ENCODE results near the gene KIF3C. TPM values are rescaled to one million over a fixed set of nuclear protein-coding genes. Genes with fewer than 3 reads are reported as not detected.

The KIF3C gene
- total and polyA plus RNA-seq, 2 donors (not counting 3 experiments of a cell fraction or from before 2014, with no cell fraction given), result 11.4 to 40.7 TPM

DNA sequence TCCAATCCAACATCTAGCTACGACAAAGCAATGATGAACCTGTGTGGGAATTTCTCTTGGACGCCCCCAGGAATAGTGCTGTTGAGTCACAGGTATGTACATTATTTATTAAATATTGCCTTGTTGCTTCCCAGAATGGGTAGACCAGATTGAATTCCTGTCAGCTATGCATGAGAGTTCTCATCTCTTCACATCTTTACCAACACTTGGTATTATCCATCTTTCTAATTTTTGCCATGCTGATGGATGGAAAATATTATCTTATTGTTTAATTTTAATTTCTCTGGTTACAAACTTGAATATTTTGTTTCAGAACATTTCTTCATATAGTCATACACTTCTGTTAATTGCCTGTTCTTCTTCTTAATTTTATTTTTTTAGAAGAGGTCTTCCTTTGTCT, 42.0 kb upstream of the KIF3C start:
- no peak overlapping the region for H3K4me3 ChIP-seq (replicated peaks in 1 of 3; ENCODE audit: insufficient read depth in 1 of 3, low read depth in 1 of 3, low read length in 3 of 3)
- H4K20me1 ChIP-seq (replicated peaks; ENCODE audit: control insufficient read depth, extremely low read depth, insufficient read depth, low read length), result no peaks in the 10 kb centered on the region
- CTCF ChIA-PET, result interaction anchor here (1.1 to 2.1 kb wide), 3 partner anchors 9 to 35 kb away, joined by 3 to 5 read pairs (median 3); partner anchors contain the start of gene RAB10
- no peak for DNase-seq (ENCODE audit: low read depth, low spot score)
- H3K79me2 ChIP-seq (ENCODE audit: control insufficient read depth, insufficient read depth, low read length), result no peaks in the 10 kb centered on the region
- no peak overlapping the region for H3K9ac ChIP-seq (replicated peaks; ENCODE audit: extremely low read depth, insufficient read depth, low read length)
- H3K9me1 ChIP-seq (replicated peaks; ENCODE audit: control insufficient read depth, extremely low read depth, insufficient read depth, low read length), result no peaks in the 10 kb centered on the region
- intact Hi-C loops (cut with micrococcal nuclease), result no loop called here
- dilution Hi-C loops (cut with MboI; ENCODE audit: extremely low pct_ligation_motif_present, low sequenced_read_pairs), result no loop called here
- no peak overlapping the region for H2AFZ ChIP-seq (ENCODE audit: low read depth, low read length)
- H3K27me3 ChIP-seq (ENCODE audit: control insufficient read depth in 2 of 2, insufficient read depth in 2 of 2, low read length in 2 of 2), result no peaks in the 10 kb centered on the region
- BruUV-seq (replicated peaks), result no TSS peak
- POLR2A ChIA-PET, result interaction anchor here (0.6 kb wide), 1 partner anchor 1248 kb away, joined by 5 read pairs; no protein-coding TSS in a partner anchor
- peaks cover 4% of the 10 kb centered on the region for H3K4me1 ChIP-seq (ENCODE audit: control insufficient read depth, extremely low read depth, insufficient read depth, low read length)
- H3K4me2 ChIP-seq (ENCODE audit: insufficient read depth, low read length), result no peak overlapping the region
- no peaks in the 10 kb centered on the region for H3K36me3 ChIP-seq (ENCODE audit: control insufficient read depth in 2 of 2, extremely low read depth in 1 of 2, insufficient read depth in 2 of 2, low read length in 2 of 2)
- H3K9me3 ChIP-seq (replicated peaks; ENCODE audit: control insufficient read depth, insufficient read depth, low read length), result no peaks in the 10 kb centered on the region
- TF ChIP-seq, protein P1, sequence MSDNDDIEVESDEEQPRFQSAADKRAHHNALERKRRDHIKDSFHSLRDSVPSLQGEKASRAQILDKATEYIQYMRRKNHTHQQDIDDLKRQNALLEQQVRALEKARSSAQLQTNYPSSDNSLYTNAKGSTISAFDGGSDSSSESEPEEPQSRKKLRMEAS (IDR thresholded peaks at IDR 0.05; ENCODE audit: insufficient read depth, insufficient read length), result no peak
- TF ChIP-seq JUN (IDR thresholded peaks at IDR 0.05; ENCODE audit: borderline replicate concordance, insufficient read depth, insufficient read length, low read depth), result no peak
- TF ChIP-seq, protein P2, sequence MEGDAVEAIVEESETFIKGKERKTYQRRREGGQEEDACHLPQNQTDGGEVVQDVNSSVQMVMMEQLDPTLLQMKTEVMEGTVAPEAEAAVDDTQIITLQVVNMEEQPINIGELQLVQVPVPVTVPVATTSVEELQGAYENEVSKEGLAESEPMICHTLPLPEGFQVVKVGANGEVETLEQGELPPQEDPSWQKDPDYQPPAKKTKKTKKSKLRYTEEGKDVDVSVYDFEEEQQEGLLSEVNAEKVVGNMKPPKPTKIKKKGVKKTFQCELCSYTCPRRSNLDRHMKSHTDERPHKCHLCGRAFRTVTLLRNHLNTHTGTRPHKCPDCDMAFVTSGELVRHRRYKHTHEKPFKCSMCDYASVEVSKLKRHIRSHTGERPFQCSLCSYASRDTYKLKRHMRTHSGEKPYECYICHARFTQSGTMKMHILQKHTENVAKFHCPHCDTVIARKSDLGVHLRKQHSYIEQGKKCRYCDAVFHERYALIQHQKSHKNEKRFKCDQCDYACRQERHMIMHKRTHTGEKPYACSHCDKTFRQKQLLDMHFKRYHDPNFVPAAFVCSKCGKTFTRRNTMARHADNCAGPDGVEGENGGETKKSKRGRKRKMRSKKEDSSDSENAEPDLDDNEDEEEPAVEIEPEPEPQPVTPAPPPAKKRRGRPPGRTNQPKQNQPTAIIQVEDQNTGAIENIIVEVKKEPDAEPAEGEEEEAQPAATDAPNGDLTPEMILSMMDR (IDR thresholded peaks at IDR 0.05; ENCODE audit: extremely low read depth in 1 of 2, insufficient read depth in 1 of 2, low read depth in 1 of 2, low read length in 2 of 2), result no peak
- H3K27ac ChIP-seq (ENCODE audit: insufficient read depth, low read depth, low read length), result no peak overlapping the region
- no peak for FAIRE-seq

DNA sequence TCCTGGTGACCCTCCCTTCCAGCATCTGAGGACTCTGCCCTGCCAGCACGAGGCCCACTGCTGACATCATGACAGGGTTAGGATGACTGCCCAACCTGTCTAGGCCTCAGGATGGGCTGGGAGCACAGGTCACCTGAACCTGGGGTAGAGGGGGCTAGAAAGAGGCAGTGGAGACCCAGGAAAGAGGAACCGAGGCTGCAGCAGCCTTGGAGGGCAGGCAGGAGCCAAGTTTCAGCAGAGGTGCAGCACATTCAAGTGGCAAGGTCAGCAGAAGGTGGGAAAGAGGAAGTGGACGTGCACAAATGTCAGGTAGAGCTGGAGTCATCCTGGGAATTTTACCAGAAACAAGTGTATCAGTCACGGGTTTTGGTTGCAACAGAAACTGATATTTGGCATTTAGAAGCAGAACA, 37.9 kb upstream of the KIF3C start:
- Histone ChIP-seq H3K79me2 (ENCODE audit: control insufficient read depth, insufficient read depth, low read length) (no peaks in the 10 kb centered on the region), H3K9me1 (replicated peaks; ENCODE audit: control insufficient read depth, extremely low read depth, insufficient read depth, low read length) (no peaks in the 10 kb centered on the region), H3K4me2 (ENCODE audit: insufficient read depth, low read length) (no peak overlapping the region), H3K4me1 (ENCODE audit: control insufficient read depth, extremely low read depth, insufficient read depth, low read length) (peaks cover 7% of the 10 kb centered on the region), H3K4me3 (replicated peaks in 1 of 3; ENCODE audit: insufficient read depth in 1 of 3, low read depth in 1 of 3, low read length in 3 of 3) (no peak overlapping the region), H3K9ac (replicated peaks; ENCODE audit: extremely low read depth, insufficient read depth, low read length) (no peak overlapping the region), H3K27me3 (ENCODE audit: control insufficient read depth in 2 of 2, insufficient read depth in 2 of 2, low read length in 2 of 2) (no peaks in the 10 kb centered on the region), H3K9me3 (replicated peaks; ENCODE audit: control insufficient read depth, insufficient read depth, low read length) (no peaks in the 10 kb centered on the region), H3K36me3 (ENCODE audit: control insufficient read depth in 2 of 2, extremely low read depth in 1 of 2, insufficient read depth in 2 of 2, low read length in 2 of 2) (no peaks in the 10 kb centered on the region), H3K27ac (ENCODE audit: insufficient read depth, low read depth, low read length) (no peak overlapping the region), H2AFZ (ENCODE audit: low read depth, low read length) (no peak overlapping the region), H4K20me1 (replicated peaks; ENCODE audit: control insufficient read depth, extremely low read depth, insufficient read depth, low read length) (no peaks in the 10 kb centered on the region)
- intact Hi-C loops (cut with micrococcal nuclease) (no loop called here), dilution Hi-C loops (cut with MboI; ENCODE audit: extremely low pct_ligation_motif_present, low sequenced_read_pairs) (no loop called here)
- no TSS peak for BruUV-seq (replicated peaks)
- DNase-seq (ENCODE audit: low read depth, low spot score), result no peak
- POLR2A ChIA-PET, result no interaction called here
- TF ChIP-seq MYC (IDR thresholded peaks at IDR 0.05; ENCODE audit: low read depth, low read length) (no peak), POLR2A (IDR thresholded peaks at IDR 0.05; ENCODE audit: low read depth, low read length) (no peak), GATA2 (IDR thresholded peaks at IDR 0.05; ENCODE audit: insufficient read depth, insufficient read length, low read depth, low read length) (no peak), POLR2AphosphoS5 (IDR thresholded peaks at IDR 0.05; ENCODE audit: insufficient read depth, low read depth, low read length) (no peak), EZH2 (IDR thresholded peaks at IDR 0.05; ENCODE audit: borderline replicate concordance, low read depth, low read length, severe bottlenecking) (no peak), JUN (IDR thresholded peaks at IDR 0.05; ENCODE audit: borderline replicate concordance, insufficient read depth, insufficient read length, low read depth) (no peak), FOS (IDR thresholded peaks at IDR 0.05; ENCODE audit: borderline replicate concordance, insufficient read depth, low read length) (no peak)
- TF ChIP-seq, protein P2 (IDR thresholded peaks at IDR 0.05; ENCODE audit: extremely low read depth in 1 of 2, insufficient read depth in 1 of 2, low read depth in 1 of 2, low read length in 2 of 2), result no peak
- TF ChIP-seq, protein P1 (IDR thresholded peaks at IDR 0.05; ENCODE audit: insufficient read depth, insufficient read length), result no peak
- CTCF ChIA-PET, result interaction anchor here (1.2 kb wide), 1 partner anchor 22 kb away, joined by 4 read pairs; no protein-coding TSS in a partner anchor
- FAIRE-seq, result no peak

Measured in endothelial cell of umbilical vein (primary cell).